ENCODE measurements around the gene GBX2.

GRCh38 chr2:236190674-236191073, 22.5 kb upstream of the GBX2 start:
- no peak for TF ChIP-seq CTCF (IDR thresholded peaks at IDR 0.05; ENCODE audit: poor library complexity)
- TF ChIP-seq EZH2phosphoT487 (IDR thresholded peaks at IDR 0.05; ENCODE audit: low read depth, severe bottlenecking, unreplicated experiment), result no peak

All from hepatocyte (in vitro differentiated cells).